Cardiac muscle cell (in vitro differentiated cells and primary cell): Measurements from ENCODE around the gene BMAL1. TPM values are rescaled to one million over a fixed set of nuclear protein-coding genes. Genes with fewer than 3 reads are reported as not detected.

ENCODE experiments used
- DNase-seq, 2 donors: peaks; one replicate each; pipeline versions ENCODE4 v3.0.0 to v3.0.0-alpha.2; 2010 to 2017; ENCODE audit warnings: low read depth in 1 of 2, low spot score in 1 of 2
- H3K27ac ChIP-seq: fragments of 200-600 bp; sonication (generic); 2 replicates; pipeline ENCODE4 v1.5.1; 2016
- H3K27me3 ChIP-seq: fragments of 200-600 bp; sonication (generic); 2 replicates; pipeline ENCODE4 v1.6.0; 2016; ENCODE audit warnings: control low read depth
- H3K36me3 ChIP-seq: fragments of 200-600 bp; sonication (generic); 2 replicates; pipeline ENCODE4 v1.5.1; 2016; ENCODE audit warnings: control low read depth
- H3K4me1 ChIP-seq: fragments of 200-600 bp; sonication (generic); 2 replicates; pipeline ENCODE4 v1.8.1; 2017; ENCODE audit warnings: low read depth, mild to moderate bottlenecking, mixed run types
- H3K4me3 ChIP-seq: fragments of 200-600 bp; sonication (generic); 2 replicates; pipeline ENCODE4 v1.5.1; 2016; ENCODE audit warnings: mild to moderate bottlenecking
- H3K9me3 ChIP-seq: fragments of 200-600 bp; sonication (generic); 2 replicates; pipeline ENCODE4 v1.5.1; 2017; ENCODE audit warnings: low read depth, mild to moderate bottlenecking, control low read depth
- CTCF ChIP-seq: IDR thresholded peaks from 2 replicates; pipeline ENCODE4 v1.5.1; 2012; ENCODE audit warnings: low read depth, mild to moderate bottlenecking, low read length
- polyA plus RNA-seq: library from polyadenylated mRNA; unstranded; fragments of >200 nt; fragmentation: Nextera tagmentation; extraction: Ambion mirVana; gene quantifications from 2 replicates; pipeline ENCODE4 v1.2.1, GENCODE V29; 2016
- total RNA-seq: library from RNA; depleted of rRNA; stranded (reverse); fragments of >200 nt; gene quantifications from 2 replicates; pipeline ENCODE4 v1.2.3, GENCODE V29; 2016

BMAL1 gene
- total and polyA plus RNA-seq, 2 experiments from 2014 or later, result 3.9 to 12.4 TPM

- no peak for DNase-seq
- Histone ChIP-seq H3K27me3 (no peaks in the 10 kb centered on the region), H3K4me1 (no peaks in the 10 kb centered on the region), H3K27ac (no peak overlapping the region), H3K4me3 (no peak overlapping the region), H3K36me3 (no peaks in the 10 kb centered on the region), H3K9me3 (no peaks in the 10 kb centered on the region)
- TF ChIP-seq CTCF, result no peak
Measured at GRCh38 chr11:13288375-13289029, 10.9 kb downstream of the BMAL1 start.

GRCh38 chr11:13289081-13289480 is 11.5 kb downstream of the BMAL1 start:
- Histone ChIP-seq H3K27ac (no peak overlapping the region), H3K9me3 (no peaks in the 10 kb centered on the region), H3K4me3 (no peak overlapping the region), H3K36me3 (no peaks in the 10 kb centered on the region), H3K4me1 (no peaks in the 10 kb centered on the region), H3K27me3 (no peaks in the 10 kb centered on the region)
- no peak for TF ChIP-seq CTCF
- peak; percentile 42 to 70 for DNase-seq

- H3K27ac ChIP-seq, result no peak overlapping the region
- TF ChIP-seq CTCF, result no peak
- H3K4me1 ChIP-seq, result no peaks in the 10 kb centered on the region
- no peak for DNase-seq
- no peaks in the 10 kb centered on the region for H3K36me3 ChIP-seq
- H3K4me3 ChIP-seq, result no peak overlapping the region
- H3K9me3 ChIP-seq, result no peaks in the 10 kb centered on the region
- H3K27me3 ChIP-seq, result no peaks in the 10 kb centered on the region
Measured at GRCh38 chr11:13290221-13290980, 12.8 kb downstream of the BMAL1 start.

GRCh38 chr11:13291361-13291760 is 13.8 kb downstream of the BMAL1 start:
- DNase-seq, result no peak
- Histone ChIP-seq H3K4me1 (no peaks in the 10 kb centered on the region), H3K27me3 (no peaks in the 10 kb centered on the region), H3K27ac (no peak overlapping the region), H3K36me3 (no peaks in the 10 kb centered on the region), H3K9me3 (no peaks in the 10 kb centered on the region), H3K4me3 (no peak overlapping the region)
- TF ChIP-seq CTCF, result no peak

GRCh38 chr11:13291800-13292199 is 14.2 kb downstream of the BMAL1 start:
- Histone ChIP-seq H3K36me3 (no peaks in the 10 kb centered on the region), H3K4me1 (no peaks in the 10 kb centered on the region), H3K4me3 (no peak overlapping the region), H3K27me3 (no peaks in the 10 kb centered on the region), H3K9me3 (no peaks in the 10 kb centered on the region), H3K27ac (no peak overlapping the region)
- peak in 1 of 2 donors; percentile 62 for DNase-seq
- no peak for TF ChIP-seq CTCF
